A673 (cell line): ENCODE results near the gene DLG2. TPM values are rescaled to one million over a fixed set of nuclear protein-coding genes. Genes with fewer than 3 reads are reported as not detected.

Experiments
- BruUV-seq: library from RNA; stranded (reverse); fragments of 400-500 nt; replicated peaks from 2 replicates; lab custom pipeline; 2021; lab: Mats Ljungman, UMichigan
- CTCF ChIA-PET: fragments of 300-600 bp; sonication (Branson Sonifier 250); formaldehyde crosslinking; loops from one replicate; lab custom pipeline; 2022; ENCODE audit warnings: antibody characterized with exemption; lab: Charles Lee
- POLR2A ChIA-PET: fragments of 300-600 bp; sonication (Branson Sonifier 250); formaldehyde crosslinking; loops from one replicate; lab custom pipeline; 2022; ENCODE audit warnings: antibody characterized with exemption; ENCODE audit not compliant: low non-redundant PET; lab: Charles Lee
- DNase-seq: peaks from one replicate; pipeline ENCODE4 v3.0.0-alpha.2; 2015; ENCODE audit warnings: low spot score
- H3K27ac ChIP-seq: fragments of 200-600 bp; sonication (generic); 2 replicates; pipeline ENCODE4 v1.5.1; 2016; ENCODE audit warnings: mixed run types, low read depth, mild to moderate bottlenecking, mixed read lengths, antibody characterized with exemption, low read length; ENCODE audit not compliant: poor library complexity, severe bottlenecking
- H3K27me3 ChIP-seq: fragments of 200-600 bp; sonication (generic); replicated peaks from 2 replicates; pipeline ENCODE4 v1.6.1; 2017; ENCODE audit warnings: mixed run types, low read depth, mild to moderate bottlenecking, mixed read lengths, antibody characterized with exemption, low read length; ENCODE audit not compliant: insufficient read depth, poor library complexity
- H3K36me3 ChIP-seq: fragments of 200-600 bp; sonication (generic); 2 replicates; pipeline ENCODE4 v1.6.1; 2016; ENCODE audit warnings: mixed run types, mild to moderate bottlenecking, mixed read lengths, antibody characterized with exemption, low read length; ENCODE audit not compliant: insufficient read depth, poor library complexity, severe bottlenecking
- H3K4me1 ChIP-seq: fragments of 200-600 bp; sonication (generic); 2 replicates; pipeline ENCODE4 v1.6.1; 2017; ENCODE audit warnings: mixed run types, mild to moderate bottlenecking, mixed read lengths, antibody characterized with exemption, low read length; ENCODE audit not compliant: insufficient read depth, poor library complexity, severe bottlenecking
- H3K4me3 ChIP-seq: fragments of 200-600 bp; sonication (generic); 2 replicates; pipeline ENCODE4 v1.5.1; 2016; ENCODE audit warnings: low read depth, mixed run types, mild to moderate bottlenecking, mixed read lengths, low read length; ENCODE audit not compliant: poor library complexity, severe bottlenecking
- H3K9me3 ChIP-seq: fragments of 200-600 bp; sonication (generic); 2 replicates; pipeline ENCODE4 v1.6.1; 2016; ENCODE audit warnings: mixed run types, low read depth, mild to moderate bottlenecking, mixed read lengths, antibody characterized with exemption, low read length; ENCODE audit not compliant: poor library complexity, severe bottlenecking
- CTCF ChIP-seq: fragments of 300-800, 200-600 bp; sonication (generic); conservative IDR thresholded peaks from 2 replicates; pipeline ENCODE4 v1.5.1; 2017; ENCODE audit warnings: low read depth, mild to moderate bottlenecking, antibody characterized with exemption, low read length, moderate library complexity, mixed read lengths
- EZH2 ChIP-seq: fragments of 200-600 bp; sonication (generic); IDR thresholded peaks from 2 replicates; pipeline ENCODE4 v1.6.1; 2017; ENCODE audit warnings: borderline replicate concordance, low read depth, mild to moderate bottlenecking, mixed read lengths, antibody characterized with exemption, low read length; ENCODE audit not compliant: poor library complexity, severe bottlenecking
- intact Hi-C: fragments of 100-400 bp; cut with micrococcal nuclease; formaldehyde crosslinking; loops from one replicate; pipeline ENCODE4 v1.10.0; 2022; ENCODE audit not compliant: unreplicated experiment
- total RNA-seq: library from RNA; stranded (reverse); gene quantifications from 2 replicates; pipeline ENCODE4 v1.2.3, GENCODE V29; 2021

Gene DLG2
- total RNA-seq, 1 experiment from 2014 or later, result 277 TPM

GRCh38 chr11:84173078-84173477 lies 1454.1 kb downstream of the DLG2 start:
- Histone ChIP-seq H3K27ac (no peak overlapping the region), H3K4me3 (no peak overlapping the region), H3K36me3 (no peaks in the 10 kb centered on the region), H3K27me3 (no peaks in the 10 kb centered on the region), H3K9me3 (no peaks in the 10 kb centered on the region), H3K4me1 (no peaks in the 10 kb centered on the region)
- ChIA-PET CTCF (no interaction called here), POLR2A (no interaction called here)
- BruUV-seq, result no TSS peak
- DNase-seq, result no peak
- TF ChIP-seq EZH2 (no peak), CTCF (no peak)
- intact Hi-C loops, result no loop called here

GRCh38 chr11:84165139-84165538 lies 1462.0 kb downstream of the DLG2 start:
- no peaks in the 10 kb centered on the region for H3K36me3 ChIP-seq
- BruUV-seq, result no TSS peak
- H3K27ac ChIP-seq, result no peak overlapping the region
- H3K4me3 ChIP-seq, result no peak overlapping the region
- no peaks in the 10 kb centered on the region for H3K9me3 ChIP-seq
- POLR2A ChIA-PET, result interaction anchor here (0.6 to 0.7 kb wide), 2 partner anchors 19 to 34 kb away, joined by 3 read pairs; no protein-coding TSS in a partner anchor
- CTCF ChIA-PET, result no interaction called here
- H3K27me3 ChIP-seq, result no peaks in the 10 kb centered on the region
- no peak for TF ChIP-seq EZH2
- TF ChIP-seq CTCF, result no peak
- intact Hi-C loops, result no loop called here
- no peaks in the 10 kb centered on the region for H3K4me1 ChIP-seq
- DNase-seq, result no peak

GRCh38 chr11:84164728-84165127 lies 1462.4 kb downstream of the DLG2 start:
- ChIA-PET POLR2A (interaction anchor here (0.6 kb wide), 1 partner anchor 19 kb away, joined by 3 read pairs; no protein-coding TSS in a partner anchor), CTCF (no interaction called here)
- Histone ChIP-seq H3K27ac (no peak overlapping the region), H3K9me3 (no peaks in the 10 kb centered on the region), H3K4me3 (no peak overlapping the region), H3K4me1 (no peaks in the 10 kb centered on the region), H3K36me3 (no peaks in the 10 kb centered on the region), H3K27me3 (no peaks in the 10 kb centered on the region)
- intact Hi-C loops, result no loop called here
- BruUV-seq, result no TSS peak
- DNase-seq, result no peak
- no peak for TF ChIP-seq EZH2
- no peak for TF ChIP-seq CTCF
